Measurements from ENCODE around the gene RBKS.

DNA sequence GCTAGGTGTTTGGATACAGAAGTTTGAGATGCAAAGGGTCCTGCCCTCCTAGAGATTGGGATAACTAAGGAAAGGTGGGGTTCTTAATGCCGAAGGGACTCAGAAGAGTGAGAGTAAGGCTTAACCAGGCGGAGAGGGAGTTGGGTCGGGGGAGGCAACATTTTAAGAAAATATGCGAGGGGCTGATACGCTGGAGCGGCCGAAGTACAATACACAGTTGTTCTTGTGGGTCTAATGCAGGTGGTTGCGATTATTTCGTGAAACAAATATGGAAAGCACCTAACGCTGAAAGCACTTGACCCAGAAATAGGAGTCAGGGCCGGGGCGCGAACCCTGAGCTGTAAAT is 119.0 kb downstream of the RBKS start:
- TF ChIP-seq, protein P1, sequence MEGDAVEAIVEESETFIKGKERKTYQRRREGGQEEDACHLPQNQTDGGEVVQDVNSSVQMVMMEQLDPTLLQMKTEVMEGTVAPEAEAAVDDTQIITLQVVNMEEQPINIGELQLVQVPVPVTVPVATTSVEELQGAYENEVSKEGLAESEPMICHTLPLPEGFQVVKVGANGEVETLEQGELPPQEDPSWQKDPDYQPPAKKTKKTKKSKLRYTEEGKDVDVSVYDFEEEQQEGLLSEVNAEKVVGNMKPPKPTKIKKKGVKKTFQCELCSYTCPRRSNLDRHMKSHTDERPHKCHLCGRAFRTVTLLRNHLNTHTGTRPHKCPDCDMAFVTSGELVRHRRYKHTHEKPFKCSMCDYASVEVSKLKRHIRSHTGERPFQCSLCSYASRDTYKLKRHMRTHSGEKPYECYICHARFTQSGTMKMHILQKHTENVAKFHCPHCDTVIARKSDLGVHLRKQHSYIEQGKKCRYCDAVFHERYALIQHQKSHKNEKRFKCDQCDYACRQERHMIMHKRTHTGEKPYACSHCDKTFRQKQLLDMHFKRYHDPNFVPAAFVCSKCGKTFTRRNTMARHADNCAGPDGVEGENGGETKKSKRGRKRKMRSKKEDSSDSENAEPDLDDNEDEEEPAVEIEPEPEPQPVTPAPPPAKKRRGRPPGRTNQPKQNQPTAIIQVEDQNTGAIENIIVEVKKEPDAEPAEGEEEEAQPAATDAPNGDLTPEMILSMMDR (conservative IDR thresholded peaks at IDR 0.05) = no peak
- TF ChIP-seq EZH2 (IDR thresholded peaks at IDR 0.05; ENCODE audit: low read depth) = no peak

Data from PC-9 (cell line).